GM12873 (cell line): ENCODE data around the gene ACTA2.

Experiments used
- TF ChIP-seq, protein P1 (sequence below): IDR thresholded peaks from 2 replicates; pipeline ENCODE4 v1.5.1; 2012; ENCODE audit warnings: low read depth, mild to moderate bottlenecking, moderate library complexity, low read length, control low read depth; ENCODE audit not compliant: insufficient read depth; ENCODE audit errors: missing control alignments

Gene ACTA2

GRCh38 chr10:88952647-88953111 is at the start of gene ACTA2:
Gene ACTA2, minus strand, starts transcription at chr10:88952773. Its CDS starts 3,843 bp downstream, at chr10:88948930.
- TF ChIP-seq, protein P1, sequence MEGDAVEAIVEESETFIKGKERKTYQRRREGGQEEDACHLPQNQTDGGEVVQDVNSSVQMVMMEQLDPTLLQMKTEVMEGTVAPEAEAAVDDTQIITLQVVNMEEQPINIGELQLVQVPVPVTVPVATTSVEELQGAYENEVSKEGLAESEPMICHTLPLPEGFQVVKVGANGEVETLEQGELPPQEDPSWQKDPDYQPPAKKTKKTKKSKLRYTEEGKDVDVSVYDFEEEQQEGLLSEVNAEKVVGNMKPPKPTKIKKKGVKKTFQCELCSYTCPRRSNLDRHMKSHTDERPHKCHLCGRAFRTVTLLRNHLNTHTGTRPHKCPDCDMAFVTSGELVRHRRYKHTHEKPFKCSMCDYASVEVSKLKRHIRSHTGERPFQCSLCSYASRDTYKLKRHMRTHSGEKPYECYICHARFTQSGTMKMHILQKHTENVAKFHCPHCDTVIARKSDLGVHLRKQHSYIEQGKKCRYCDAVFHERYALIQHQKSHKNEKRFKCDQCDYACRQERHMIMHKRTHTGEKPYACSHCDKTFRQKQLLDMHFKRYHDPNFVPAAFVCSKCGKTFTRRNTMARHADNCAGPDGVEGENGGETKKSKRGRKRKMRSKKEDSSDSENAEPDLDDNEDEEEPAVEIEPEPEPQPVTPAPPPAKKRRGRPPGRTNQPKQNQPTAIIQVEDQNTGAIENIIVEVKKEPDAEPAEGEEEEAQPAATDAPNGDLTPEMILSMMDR: no peak

DNA sequence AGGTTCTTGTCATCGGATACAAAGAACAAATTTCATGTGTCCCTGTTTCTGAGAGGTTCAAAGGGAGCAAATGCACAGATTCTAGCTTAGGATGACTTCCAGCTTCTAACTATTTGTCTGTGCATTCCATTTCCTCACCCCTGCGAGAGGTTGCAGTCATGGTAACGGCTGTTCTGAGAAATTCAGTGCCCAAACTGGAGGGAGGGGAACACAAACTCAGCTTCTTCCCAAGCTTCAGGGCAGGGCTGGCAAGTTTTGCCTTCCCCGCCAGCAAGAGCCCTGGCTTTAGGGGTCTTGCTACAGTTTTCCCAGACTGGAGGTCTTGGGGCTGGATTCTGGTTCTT is 49.1 kb upstream of the ACTA2 start:
- TF ChIP-seq, protein P1: no peak

- TF ChIP-seq, protein P1: no peak
These were observed 48.6 kb upstream of the ACTA2 start for GRCh38 chr10:89001024-89001728.

GRCh38 chr10:88999625-89000024 is 47.1 kb upstream of the ACTA2 start:
- TF ChIP-seq, protein P1: no peak

DNA sequence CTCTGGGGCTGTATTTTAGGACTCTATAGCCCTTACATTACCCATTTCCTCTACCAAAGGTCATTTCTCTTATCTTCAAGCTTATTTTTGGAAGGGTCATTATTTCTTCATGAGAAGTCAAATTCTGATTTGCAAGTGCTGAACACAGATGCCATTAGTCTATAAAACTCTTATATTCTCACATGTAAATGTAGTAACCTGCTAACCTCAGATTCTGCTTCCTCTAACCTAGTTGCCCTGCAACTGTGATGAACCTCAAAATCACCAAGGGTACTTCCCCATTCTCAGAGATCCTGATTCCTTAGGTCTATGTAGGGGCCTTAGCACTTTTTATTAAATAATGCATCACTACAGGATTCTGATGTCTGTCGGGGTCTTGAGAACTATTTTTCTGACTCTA is 44.4 kb upstream of the ACTA2 start:
- TF ChIP-seq, protein P1: no peak

- TF ChIP-seq, protein P1: no peak
These were observed 42.7 kb upstream of the ACTA2 start for GRCh38 chr10:88995156-88995876.

GRCh38 chr10:88994019-88994418 is 41.4 kb upstream of the ACTA2 start:
- TF ChIP-seq, protein P1: no peak
